ENCODE results near the gene CCDC178.

DNA sequence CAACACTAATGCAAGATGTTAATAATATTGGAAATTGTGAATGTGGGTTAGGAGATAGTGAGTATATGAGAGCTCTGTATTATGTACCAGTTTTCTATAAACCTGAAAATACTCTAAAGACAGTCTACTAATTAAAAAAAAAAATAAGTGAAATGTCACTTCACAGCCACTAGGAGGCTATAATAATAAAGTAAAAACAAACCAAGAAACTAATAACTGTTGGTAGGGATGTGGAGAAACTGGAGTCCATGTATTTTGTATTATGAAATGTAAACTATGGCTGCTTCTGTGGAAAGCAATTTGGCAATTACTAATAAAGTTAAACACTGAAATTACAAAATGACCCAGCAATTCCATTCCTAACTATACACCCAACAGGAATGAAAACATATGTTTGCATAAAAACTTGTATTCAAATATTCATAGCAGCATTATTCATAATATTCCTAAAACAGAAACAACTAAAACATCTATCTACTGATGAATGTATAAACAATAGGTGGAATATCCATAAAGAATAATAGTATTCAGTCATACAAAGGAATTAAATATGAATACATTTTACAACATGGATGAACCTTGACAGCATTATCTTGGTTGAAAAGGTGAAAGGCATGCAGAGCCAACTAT, 36.2 kb downstream of the CCDC178 start:
- TF ChIP-seq POLR2A (IDR thresholded peaks at IDR 0.05; ENCODE audit: low read depth, low read length) (no peak), POLR2AphosphoS5 (IDR thresholded peaks at IDR 0.05; ENCODE audit: low read depth, low read length) (no peak)
